HG03469 (cell line): ENCODE measurements around the gene TAS2R5.
"Not testable (repeated sequence)": the region's sequence is repeated elsewhere in the genome, so short reads cannot be mapped to it uniquely, and the experiment has no call there.

ENCODE experiments used
- ATAC-seq: cut with Tn5 transposase; IDR thresholded peaks from one replicate; pipeline ENCODE4 v1.9.1; 2021; ENCODE audit warnings: mild to moderate bottlenecking, moderate library complexity, moderate number of reproducible peaks; ENCODE audit not compliant: unreplicated experiment

The TAS2R5 gene, protein sequence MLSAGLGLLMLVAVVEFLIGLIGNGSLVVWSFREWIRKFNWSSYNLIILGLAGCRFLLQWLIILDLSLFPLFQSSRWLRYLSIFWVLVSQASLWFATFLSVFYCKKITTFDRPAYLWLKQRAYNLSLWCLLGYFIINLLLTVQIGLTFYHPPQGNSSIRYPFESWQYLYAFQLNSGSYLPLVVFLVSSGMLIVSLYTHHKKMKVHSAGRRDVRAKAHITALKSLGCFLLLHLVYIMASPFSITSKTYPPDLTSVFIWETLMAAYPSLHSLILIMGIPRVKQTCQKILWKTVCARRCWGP

DNA sequence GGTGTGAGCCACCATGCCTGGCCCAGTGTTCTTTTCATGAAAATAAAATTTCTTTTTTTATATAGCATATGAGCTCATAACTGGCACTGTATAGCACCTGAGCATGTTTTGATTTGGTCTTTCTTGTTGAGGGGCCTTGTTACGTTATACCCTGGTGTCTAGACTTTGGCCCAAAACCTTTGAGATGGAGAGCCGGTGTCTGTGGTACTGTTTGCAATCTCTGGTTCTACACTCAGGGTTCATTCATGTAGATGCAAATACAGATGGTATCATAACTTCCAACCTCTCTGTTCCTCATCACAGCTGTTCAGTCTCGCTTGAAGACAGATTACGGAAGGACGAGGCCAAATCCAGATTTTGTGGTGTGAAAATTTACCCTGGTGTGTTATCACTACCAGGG is at the start of gene TAS2R5:
TAS2R5 (plus strand) TSS at position 301 of the 400 bp plus-strand sequence. CDS start 145 bp downstream, outside the sequence.
- ATAC-seq = no peak

DNA sequence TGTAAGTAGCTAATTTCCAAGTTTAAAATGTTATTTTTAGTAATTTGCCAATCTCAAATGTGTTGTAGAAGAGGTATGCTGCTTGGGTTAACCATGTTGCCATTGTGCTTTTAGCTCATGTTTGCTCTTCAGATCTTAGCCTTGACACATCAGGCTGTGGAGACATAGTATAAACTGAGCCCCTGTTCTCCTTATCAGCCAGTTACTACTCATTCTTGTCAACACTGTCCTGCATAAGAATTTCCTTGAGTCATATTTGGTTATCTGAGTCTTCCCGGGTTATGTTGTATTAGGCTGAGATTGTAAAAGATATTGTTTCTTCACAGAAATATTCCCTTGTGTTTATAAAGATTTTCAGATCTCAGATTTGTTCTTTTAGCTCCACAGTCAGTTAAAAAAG is 47.8 kb upstream of the TAS2R5 start:
- ATAC-seq = no peak

DNA sequence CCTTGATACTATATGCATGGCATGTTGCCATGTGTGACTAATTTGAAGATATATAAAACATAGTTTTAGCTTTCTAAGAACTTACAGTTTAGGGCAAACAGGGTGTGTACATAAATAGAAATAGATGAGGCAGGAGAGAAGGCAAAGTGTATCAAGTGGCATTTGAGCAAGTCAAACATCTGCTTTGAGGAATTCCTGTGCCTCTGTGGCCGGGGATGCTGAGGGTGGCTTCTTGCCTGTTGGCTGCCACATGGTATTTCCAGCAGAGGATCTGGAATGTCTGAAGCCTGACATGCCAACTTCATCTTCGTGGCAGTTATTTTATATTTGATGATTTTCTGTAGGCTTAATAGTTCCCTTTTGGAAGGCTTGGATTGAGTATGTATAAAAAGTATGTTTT is 45.9 kb upstream of the TAS2R5 start:
- ATAC-seq = no peak

DNA sequence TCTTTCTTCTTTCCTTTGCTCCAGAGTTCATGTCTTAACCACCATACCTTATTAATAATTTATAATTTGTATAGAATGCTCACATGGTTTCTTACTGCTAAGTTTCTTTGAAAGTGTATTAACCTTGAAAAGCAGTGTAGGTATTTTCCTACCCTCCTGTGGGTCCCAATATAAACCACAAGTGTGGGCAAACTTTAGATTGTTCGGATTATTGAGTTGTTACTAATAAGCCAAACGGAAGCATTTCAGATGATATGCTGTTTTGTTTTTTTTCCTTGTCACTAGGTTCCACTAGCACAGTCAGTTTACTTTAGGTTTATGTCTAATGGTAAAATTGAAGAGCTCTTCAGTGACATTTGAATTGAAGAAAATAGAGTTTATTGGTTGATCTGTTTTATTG is 41.6 kb upstream of the TAS2R5 start:
- no peak for ATAC-seq

DNA sequence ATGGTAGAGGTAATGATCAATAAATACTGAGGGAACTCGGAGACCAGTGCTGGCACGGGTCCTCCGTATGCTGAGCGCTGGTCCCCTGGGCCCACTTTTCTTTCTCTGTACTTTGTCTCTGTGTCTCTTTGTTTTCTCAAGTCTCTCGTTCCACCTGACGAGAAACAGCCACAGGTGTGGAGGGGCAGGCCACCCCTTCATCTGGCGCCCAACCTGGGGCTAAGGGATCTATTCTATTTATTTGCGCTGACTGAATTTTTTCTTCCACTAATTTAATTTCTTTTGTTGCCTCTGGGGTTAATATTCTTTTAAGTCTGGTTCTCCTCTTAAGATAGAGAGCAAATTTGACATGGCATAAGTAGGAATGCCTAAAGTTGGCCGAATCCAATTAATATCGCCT is 38.1 kb upstream of the TAS2R5 start:
- not testable (repeated sequence) for ATAC-seq

DNA sequence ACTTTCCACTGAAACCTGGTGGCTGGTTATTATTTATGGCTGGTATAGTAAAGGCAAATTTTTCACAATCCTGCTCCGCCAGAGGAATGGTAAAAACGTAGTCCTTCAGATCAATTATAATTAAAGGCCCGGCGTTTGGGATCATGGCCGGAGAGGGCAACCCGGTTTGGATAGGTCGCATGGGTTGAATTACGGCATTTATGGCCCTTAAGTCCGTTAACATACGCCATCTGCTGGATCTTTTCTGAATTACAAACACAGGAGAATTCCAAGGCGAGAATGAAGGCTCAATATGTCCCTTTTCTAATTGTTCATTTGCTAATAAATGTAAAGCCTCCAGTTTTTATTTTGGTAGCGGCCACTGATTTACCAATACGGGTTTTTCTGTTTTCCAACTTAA is 37.4 kb upstream of the TAS2R5 start:
- ATAC-seq = no peak

DNA sequence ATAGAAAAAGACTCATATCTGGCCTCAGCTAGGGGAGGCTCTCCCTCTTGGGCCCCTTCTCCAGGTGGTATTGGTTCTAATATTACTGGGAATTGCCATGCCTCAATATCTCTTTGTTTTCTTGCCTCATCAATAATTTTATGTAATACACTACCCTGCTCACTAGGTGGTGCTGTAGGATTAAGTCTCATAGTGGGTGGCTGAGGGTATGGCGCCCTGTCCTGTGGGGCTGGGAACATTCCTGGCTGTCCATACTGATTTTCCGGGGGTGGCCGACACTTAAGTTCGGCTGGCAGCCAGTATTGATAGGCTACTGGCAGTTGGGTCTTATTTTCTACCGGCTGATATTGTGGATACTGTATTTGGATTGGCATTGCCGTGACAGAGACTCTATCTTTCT is 35.1 kb upstream of the TAS2R5 start:
- no peak for ATAC-seq

DNA sequence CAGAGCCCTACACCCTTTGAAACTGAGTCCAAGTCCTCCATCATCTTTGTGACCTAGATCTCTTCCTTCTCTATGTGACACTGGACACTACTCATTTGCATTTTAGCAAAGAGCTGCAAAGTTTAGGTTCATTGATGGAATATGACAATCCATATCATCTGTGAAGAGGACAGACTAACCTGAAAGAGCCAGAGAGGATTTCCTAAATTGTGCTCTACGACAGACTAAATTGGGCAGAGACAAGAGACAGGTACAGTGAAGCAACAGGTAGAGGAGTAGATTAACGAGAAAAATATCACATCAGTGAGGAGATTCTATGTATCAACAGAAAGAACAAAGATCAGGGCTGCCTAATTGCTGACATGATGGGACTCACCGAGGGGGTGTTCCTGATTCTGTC is 26.2 kb upstream of the TAS2R5 start, which contains the start of gene TAS2R3:
TAS2R3 (plus strand) TSS at position 301 of the 400 bp plus-strand sequence; CDS start at position 363, 62 bp downstream.
- no peak for ATAC-seq

DNA sequence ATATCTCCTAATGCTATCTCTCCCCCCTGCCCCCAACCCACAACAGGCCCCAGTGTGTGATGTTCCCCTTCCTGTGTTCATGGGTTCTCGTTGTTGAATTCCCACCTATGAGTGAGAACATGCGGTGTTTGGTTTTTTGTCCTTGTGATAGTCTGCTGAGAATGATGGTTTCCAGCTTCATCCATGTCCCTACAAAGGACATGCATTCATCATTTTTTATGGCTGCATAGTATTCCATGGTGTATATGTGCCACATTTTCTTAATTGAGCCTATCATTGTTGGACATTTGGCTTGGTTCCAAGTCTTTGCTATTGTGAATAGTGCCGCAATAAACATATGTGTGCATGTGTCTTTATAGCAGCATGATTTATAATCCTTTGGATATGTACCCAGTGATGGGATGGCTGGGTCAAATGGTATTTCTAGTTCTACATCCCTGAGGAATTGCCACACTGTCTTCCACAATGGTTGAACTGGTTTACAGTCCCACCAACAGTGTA is 19.9 kb upstream of the TAS2R5 start:
- ATAC-seq = not testable (repeated sequence)

DNA sequence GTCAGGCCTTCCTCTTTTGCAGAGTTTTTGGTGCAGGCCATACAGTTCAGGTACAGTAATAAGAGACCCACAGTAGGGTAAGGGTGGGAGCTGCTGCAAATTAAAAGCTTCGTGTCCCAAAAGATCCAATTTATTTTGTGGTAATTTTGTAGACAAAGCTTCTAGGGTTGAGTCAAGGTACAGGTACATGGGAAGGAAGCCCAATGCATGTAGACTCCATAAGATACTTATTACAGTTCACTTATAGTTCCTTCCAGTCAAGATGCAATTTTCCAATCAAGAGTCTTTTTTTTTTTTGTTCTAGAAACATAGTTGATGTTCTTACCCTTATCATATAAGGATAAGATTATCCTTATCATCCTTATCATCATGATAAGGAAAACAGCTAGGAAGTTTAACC is 13.6 kb upstream of the TAS2R5 start, which contains the start of gene TAS2R4:
TAS2R4 (plus strand) TSS at position 301 of the 400 bp plus-strand sequence. CDS start 1,815 bp downstream, outside the sequence.
- ATAC-seq = no peak

DNA sequence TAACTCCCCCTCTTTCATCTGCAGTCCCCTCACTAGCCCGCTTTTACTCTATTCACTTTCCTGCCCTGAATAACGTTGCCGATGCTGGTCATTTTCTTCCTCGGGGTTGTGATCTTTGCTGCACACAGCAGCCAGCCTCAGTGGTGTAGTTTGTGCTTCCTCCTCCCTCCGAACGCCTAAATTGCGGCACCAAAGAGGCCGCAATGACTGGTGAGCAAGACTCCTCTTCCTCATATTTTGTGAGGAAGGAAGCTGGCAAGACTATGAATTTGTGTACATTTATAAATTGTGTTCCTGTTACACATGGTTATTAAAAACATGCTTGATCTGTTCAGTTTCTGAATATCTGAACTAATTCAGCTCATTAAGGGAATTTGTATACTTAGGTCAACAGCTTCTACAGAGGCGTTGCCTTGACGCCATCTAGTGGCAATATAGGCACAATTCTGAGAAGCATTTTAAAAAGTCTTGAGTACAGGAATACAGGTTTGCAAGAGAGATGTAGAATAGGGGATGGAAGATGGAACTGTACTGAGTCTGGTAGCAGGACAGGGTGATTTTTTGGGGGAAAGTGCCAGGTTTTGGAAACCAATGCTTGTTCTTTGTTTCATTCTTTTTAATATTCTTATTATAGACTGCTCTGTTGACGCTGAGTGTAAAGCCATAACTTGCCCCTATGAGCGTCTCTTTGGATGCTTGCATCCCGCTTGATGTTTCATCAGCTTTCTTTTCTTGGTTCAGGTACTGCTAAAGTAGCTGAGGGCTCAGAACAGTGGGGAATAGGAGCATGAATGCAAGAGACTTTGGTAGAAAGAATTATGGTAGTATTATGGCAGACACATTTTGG is 4.1 kb upstream of the TAS2R5 start:
- peak; percentile 78 for ATAC-seq

DNA sequence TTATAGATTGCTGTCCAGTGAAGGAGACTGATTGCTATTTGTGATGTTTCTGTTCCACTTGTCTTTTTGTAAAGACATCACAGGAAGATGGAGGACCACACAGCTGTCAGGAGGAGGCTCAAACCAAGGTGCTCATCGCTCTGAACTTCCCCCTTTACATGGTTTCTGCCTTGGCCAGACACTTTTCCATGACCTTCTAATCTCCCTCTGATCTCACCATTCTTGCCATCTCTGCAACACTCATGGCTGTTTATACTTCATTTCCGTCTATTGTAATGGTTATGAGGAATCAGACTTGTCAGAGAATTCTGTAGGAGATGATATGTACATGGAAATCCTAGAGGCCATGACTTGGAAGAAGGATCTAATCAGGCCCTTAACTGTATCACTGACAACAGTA is 1.7 kb upstream of the TAS2R5 start:
- ATAC-seq = no peak

DNA sequence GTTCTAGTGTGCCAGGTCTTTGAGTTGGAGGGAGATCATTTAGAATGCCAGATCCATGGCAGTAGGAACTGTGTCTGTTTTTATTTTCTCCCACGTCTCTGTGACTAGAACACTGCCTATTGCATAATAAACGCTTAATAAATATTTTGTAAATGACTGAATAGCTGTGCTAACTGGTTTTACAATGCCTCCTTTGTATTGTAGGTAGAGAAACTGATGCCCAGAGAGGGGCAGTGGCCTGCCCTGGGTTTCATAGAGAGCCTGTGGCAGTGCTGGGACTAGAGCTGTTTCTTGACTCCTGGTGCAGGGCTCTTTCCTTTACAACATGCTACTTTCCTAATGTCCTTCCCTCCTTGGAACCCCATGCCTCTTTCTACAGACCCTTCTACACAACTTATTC is 2.5 kb downstream of the TAS2R5 start:
- no peak for ATAC-seq

DNA sequence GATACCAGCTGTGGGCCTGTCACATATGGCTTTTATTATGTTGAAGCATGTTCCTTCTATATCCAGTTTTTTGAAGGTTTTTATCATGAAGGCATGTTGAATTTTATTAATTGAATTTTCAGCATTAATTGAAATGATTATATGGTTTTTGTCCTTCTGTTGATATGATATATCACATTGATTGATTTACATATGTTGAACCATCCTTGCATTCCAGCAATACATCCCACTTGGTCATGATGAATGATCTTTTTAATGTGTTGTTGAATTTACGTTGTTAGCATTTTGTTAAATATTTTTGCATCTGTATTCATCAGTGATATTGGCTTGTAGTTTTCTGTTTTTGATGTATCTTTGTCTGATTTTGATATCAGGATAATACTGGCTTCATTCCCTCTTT is 30.1 kb downstream of the TAS2R5 start:
- ATAC-seq = no peak

DNA sequence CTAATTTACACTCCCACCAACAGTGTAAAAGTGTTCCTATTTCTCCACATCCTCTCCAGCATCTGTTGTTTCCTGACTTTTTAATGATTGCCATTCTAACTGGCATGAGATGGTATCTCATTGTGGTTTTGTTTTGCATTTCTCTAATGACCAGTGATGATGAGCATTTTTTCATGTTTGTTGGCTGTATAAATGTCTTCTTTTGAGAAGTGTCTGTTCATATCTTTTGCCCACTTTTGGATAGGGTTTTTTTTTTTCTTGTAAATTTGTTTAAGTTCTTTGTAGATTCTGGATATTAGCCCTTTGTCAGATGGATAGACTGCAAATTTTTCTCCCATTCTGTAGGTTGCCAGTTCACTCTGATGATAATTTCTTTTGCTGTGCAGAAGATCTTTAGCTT is 32.4 kb downstream of the TAS2R5 start:
- ATAC-seq = not testable (repeated sequence)

DNA sequence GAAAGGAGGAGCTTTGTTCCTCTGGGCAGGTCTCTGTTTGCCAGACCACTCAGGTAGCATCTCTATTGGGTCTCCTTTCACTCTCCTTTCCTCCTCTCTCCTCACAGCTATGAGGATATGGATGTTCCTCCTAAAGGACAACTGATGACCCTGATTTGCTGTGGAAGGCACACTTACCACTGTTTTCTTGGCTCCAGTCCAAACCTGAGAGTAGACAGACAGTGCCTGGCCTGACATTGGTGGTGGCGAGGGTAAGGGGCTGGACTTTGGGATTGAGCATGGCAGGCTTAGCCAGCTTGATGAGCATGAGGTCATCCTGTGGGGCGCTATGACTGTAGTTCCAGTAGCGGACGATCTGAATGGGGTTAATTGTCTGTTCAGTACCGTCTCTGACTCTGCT is 47.7 kb downstream of the TAS2R5 start:
- no peak for ATAC-seq

DNA sequence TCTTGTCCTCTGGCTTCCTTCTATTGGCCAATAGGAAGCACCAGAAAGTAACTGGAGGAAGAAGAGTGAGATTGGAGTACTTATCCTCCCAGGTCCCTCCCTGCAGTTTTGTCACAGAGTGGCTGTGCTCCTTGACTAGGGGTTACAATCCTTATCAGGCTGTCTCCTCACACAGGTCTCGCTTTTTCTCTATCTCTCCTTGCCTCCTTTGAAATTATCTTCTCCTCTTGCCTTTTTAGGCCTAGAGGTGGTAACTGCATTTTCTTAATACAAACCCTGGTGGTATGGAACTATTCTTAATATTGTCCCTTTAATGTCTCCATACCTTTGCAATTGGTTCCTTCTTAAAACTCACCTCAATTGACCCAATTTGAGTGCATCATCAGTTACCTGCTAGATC is 48.6 kb downstream of the TAS2R5 start:
- no peak for ATAC-seq

DNA sequence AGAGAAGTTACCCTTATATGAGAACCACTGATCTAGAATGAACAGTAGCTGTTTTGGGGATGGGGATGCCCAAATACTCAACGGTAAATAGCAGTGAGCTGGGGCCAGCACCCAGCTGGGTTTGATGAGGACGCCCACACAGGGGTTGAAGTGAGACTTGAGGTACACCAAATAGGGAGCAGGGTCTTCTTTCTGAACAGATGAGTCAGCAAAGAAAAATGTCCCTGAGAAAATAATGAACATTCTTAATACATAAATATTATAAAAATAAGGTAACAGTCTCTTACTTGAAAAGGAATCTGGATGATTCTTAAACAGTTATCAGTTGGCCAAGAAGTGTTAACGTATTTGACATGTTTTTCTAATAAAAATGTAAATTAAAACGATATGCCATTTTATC is 49.2 kb downstream of the TAS2R5 start:
- ATAC-seq = no peak

DNA sequence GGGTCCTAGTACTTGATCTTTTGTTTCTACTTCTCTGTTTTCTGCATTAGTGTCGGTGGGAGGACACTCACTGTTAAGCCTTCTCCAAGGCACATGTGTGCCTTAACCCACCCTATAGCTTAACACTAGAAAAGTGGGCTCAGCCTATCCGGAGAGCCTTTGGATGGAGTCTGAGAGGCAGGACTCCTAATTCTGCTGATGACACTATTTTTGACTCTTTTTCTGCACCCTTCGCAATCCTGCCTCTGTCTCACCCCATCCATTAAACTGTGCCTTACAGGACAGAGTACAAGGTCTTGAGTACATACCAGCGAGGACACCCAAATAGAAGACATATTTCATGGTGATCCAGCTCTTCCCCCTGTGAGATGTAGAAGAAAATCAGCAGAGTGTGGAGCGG is 50.7 kb downstream of the TAS2R5 start:
- ATAC-seq = no peak
